ENCODE data around the gene CCR9.

DNA sequence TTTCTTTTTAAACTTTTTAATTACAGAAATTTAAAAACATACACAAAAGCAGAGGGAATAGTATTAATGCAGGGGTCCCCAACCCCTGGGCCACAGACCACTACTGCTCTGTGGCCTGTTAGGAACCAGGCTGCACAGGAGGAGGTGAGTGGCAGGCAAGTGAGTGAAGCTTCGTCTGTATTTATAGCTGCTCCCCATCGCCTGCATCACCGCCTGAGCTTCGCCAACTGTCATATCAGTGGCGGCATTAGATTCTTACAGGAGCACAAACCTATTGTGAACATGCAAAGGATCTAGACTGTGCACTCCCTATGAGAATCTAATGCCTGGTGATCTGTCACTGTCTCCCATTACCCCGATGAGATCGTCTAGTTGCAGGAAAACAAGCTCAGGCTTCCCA, 22.4 kb downstream of the CCR9 start:
- TF ChIP-seq, protein P1, sequence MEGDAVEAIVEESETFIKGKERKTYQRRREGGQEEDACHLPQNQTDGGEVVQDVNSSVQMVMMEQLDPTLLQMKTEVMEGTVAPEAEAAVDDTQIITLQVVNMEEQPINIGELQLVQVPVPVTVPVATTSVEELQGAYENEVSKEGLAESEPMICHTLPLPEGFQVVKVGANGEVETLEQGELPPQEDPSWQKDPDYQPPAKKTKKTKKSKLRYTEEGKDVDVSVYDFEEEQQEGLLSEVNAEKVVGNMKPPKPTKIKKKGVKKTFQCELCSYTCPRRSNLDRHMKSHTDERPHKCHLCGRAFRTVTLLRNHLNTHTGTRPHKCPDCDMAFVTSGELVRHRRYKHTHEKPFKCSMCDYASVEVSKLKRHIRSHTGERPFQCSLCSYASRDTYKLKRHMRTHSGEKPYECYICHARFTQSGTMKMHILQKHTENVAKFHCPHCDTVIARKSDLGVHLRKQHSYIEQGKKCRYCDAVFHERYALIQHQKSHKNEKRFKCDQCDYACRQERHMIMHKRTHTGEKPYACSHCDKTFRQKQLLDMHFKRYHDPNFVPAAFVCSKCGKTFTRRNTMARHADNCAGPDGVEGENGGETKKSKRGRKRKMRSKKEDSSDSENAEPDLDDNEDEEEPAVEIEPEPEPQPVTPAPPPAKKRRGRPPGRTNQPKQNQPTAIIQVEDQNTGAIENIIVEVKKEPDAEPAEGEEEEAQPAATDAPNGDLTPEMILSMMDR (conservative IDR thresholded peaks at IDR 0.05; ENCODE audit: low read length), result no peak
- no peak for TF ChIP-seq EZH2phosphoT487 (IDR thresholded peaks at IDR 0.05; ENCODE audit: borderline replicate concordance)

All from Loucy (cell line).